GM23248 (cell line): Measurements from ENCODE around the gene IRF8. TPM values are rescaled to one million over a fixed set of nuclear protein-coding genes. Genes with fewer than 3 reads are reported as not detected.
"Not testable (repeated sequence)": the region's sequence is repeated elsewhere in the genome, so short reads cannot be mapped to it uniquely, and the experiment has no call there.

Source experiments
- DNase-seq: peaks from one replicate; pipeline ENCODE4 v3.0.0-alpha.2; 2015
- H2AFZ ChIP-seq: fragments of 200-600 bp; sonication (generic); 2 replicates; pipeline ENCODE4 v1.6.1; 2016; ENCODE audit warnings: antibody characterized with exemption
- H3F3A ChIP-seq: fragments of 200-600 bp; sonication (generic); 2 replicates; pipeline ENCODE4 v1.6.1; 2016; ENCODE audit warnings: mild to moderate bottlenecking, antibody characterized with exemption, mixed run types; ENCODE audit not compliant: insufficient read depth
- H3K27ac ChIP-seq: fragments of 200-600 bp; sonication (generic); 2 replicates; pipeline ENCODE4 v1.5.1; 2016; ENCODE audit warnings: mild to moderate bottlenecking
- H3K27me3 ChIP-seq: fragments of 200-600 bp; sonication (generic); replicated peaks from 2 replicates; pipeline ENCODE4 v1.6.1; 2016; ENCODE audit warnings: mild to moderate bottlenecking; ENCODE audit not compliant: insufficient read depth
- H3K36me3 ChIP-seq: fragments of 200-600 bp; sonication (generic); 2 replicates; pipeline ENCODE4 v1.6.1; 2016; ENCODE audit warnings: low read depth, mild to moderate bottlenecking
- H3K4me1 ChIP-seq: fragments of 200-600 bp; sonication (generic); 2 replicates; pipeline ENCODE4 v1.6.1; 2016; ENCODE audit warnings: mild to moderate bottlenecking; ENCODE audit not compliant: insufficient read depth
- H3K4me2 ChIP-seq: fragments of 200-600 bp; sonication (generic); one replicate; pipeline ENCODE4 v1.6.1; 2016; ENCODE audit warnings: mild to moderate bottlenecking; ENCODE audit not compliant: unreplicated experiment
- H3K4me3 ChIP-seq: fragments of 200-600 bp; sonication (generic); 2 replicates; pipeline ENCODE4 v1.5.1; 2016; ENCODE audit warnings: mild to moderate bottlenecking
- H3K79me2 ChIP-seq: fragments of 200-600 bp; sonication (generic); 2 replicates; pipeline ENCODE4 v1.6.1; 2016; ENCODE audit warnings: mild to moderate bottlenecking; ENCODE audit not compliant: insufficient read depth
- H3K9ac ChIP-seq: fragments of 200-600 bp; sonication (generic); 2 replicates; pipeline ENCODE4 v1.6.1; 2016; ENCODE audit warnings: mild to moderate bottlenecking
- H3K9me2 ChIP-seq: fragments of 200-600 bp; sonication (generic); 2 replicates; pipeline ENCODE4 v1.6.1; 2016; ENCODE audit warnings: mixed run types, mild to moderate bottlenecking, moderate library complexity; ENCODE audit not compliant: insufficient read depth
- H3K9me3 ChIP-seq: fragments of 200-600 bp; sonication (generic); one replicate; pipeline ENCODE4 v1.6.1; 2017; ENCODE audit warnings: low read depth
- H4K20me1 ChIP-seq: fragments of 200-600 bp; sonication (generic); 2 replicates; pipeline ENCODE4 v1.6.0; 2016; ENCODE audit not compliant: insufficient read depth
- EZH2 ChIP-seq: fragments of 200-600 bp; sonication (generic); IDR thresholded peaks from 2 replicates; pipeline ENCODE4 v1.6.1; 2018; ENCODE audit warnings: antibody characterized with exemption, mild to moderate bottlenecking; ENCODE audit not compliant: insufficient read depth, poor library complexity, severe bottlenecking
- EZH2phosphoT487 ChIP-seq: fragments of 200-600 bp; sonication (generic); IDR thresholded peaks from 2 replicates; pipeline ENCODE4 v1.6.1; 2018; ENCODE audit warnings: antibody characterized with exemption, moderate library complexity, mild to moderate bottlenecking, low read depth; ENCODE audit not compliant: insufficient read depth
- WGBS, 2 experiments: methylation state at CpG; one replicate each; pipeline ENCODE4 v1.1.6; 2015 to 2017; ENCODE audit warnings: low lambda C conversion rate in 2 of 2, low coverage in 1 of 2; ENCODE audit errors: missing lambda C conversion rate in 2 of 2; 5-methylcytosine and 5-hydroxymethylcytosine counted together
- in situ Hi-C: fragments of 300-500 bp; cut with MboI; formaldehyde crosslinking; loops from 2 replicates; pipeline ENCODE4 v1.15.0; 2020
- polyA plus RNA-seq: library from polyadenylated mRNA; unstranded; fragments of >200 nt; fragmentation: Nextera tagmentation; extraction: Ambion mirVana; gene quantifications from 2 replicates; pipeline ENCODE4 v1.2.1, GENCODE V29; 2016
- total RNA-seq: library from RNA; depleted of rRNA; stranded (reverse); fragments of >200 nt; shearing (Covaris generic); gene quantifications from 2 replicates; pipeline ENCODE4 v1.2.3, GENCODE V29; 2014

The IRF8 gene
- total and polyA plus RNA-seq, 2 experiments from 2014 or later: 0.31 TPM; not detected in 1

- no peaks in the 10 kb centered on the region for H3K4me1 ChIP-seq
- H2AFZ ChIP-seq: no peak overlapping the region
- WGBS, 2 experiments: 45 to 49% methylated on average over 12 of the region's 12 CpGs
- H3K36me3 ChIP-seq: no peaks in the 10 kb centered on the region
- DNase-seq: peak; percentile 17
- no peaks in the 10 kb centered on the region for H4K20me1 ChIP-seq
- no peak overlapping the region for H3K9ac ChIP-seq
- TF ChIP-seq EZH2: no peak
- no peak for TF ChIP-seq EZH2phosphoT487
- H3K27me3 ChIP-seq: peaks cover 61% of the 10 kb centered on the region
- in situ Hi-C loops: no loop called here
- H3K4me3 ChIP-seq: no peak overlapping the region
- H3F3A ChIP-seq: no peaks in the 10 kb centered on the region
- H3K27ac ChIP-seq: no peak overlapping the region
- H3K9me2 ChIP-seq: no peaks in the 10 kb centered on the region
- no peaks in the 10 kb centered on the region for H3K9me3 ChIP-seq
- no peak overlapping the region for H3K4me2 ChIP-seq
- no peaks in the 10 kb centered on the region for H3K79me2 ChIP-seq
These were observed 37.9 kb downstream of the IRF8 start for GRCh38 chr16:85936816-85937215.

DNA sequence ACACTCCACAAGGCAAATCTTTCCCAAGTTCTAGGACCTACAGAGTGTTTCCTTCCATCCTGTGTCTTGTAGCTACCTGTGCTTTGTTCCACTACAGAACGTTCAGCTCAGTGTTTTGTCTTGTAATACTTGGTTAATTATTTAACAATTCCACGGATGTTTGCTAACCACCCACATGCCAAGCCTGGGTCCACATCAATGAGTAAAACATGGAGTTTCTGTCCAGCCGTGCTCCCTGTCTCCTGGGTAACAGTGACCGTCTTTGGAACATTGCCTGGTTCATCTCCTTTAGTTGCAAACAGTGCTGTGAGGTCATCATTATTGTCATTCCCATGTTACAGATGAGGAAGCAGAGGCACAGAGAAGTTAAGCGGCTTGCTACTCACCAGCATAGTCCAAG is 41.3 kb downstream of the IRF8 start:
- no peak for TF ChIP-seq EZH2phosphoT487
- no peak for TF ChIP-seq EZH2

GRCh38 chr16:85941863-85942644 is 43.1 kb downstream of the IRF8 start:
- Histone ChIP-seq H3K27ac (no peak overlapping the region), H3K79me2 (no peaks in the 10 kb centered on the region), H4K20me1 (no peaks in the 10 kb centered on the region), H3K4me1 (no peaks in the 10 kb centered on the region), H3K27me3 (peaks cover 58% of the 10 kb centered on the region), H3K4me2 (no peak overlapping the region), H3F3A (no peaks in the 10 kb centered on the region), H3K9me3 (no peaks in the 10 kb centered on the region), H3K9me2 (no peaks in the 10 kb centered on the region), H3K9ac (no peak overlapping the region), H3K4me3 (no peak overlapping the region), H3K36me3 (no peaks in the 10 kb centered on the region), H2AFZ (no peak overlapping the region)
- DNase-seq: no peak
- 49 to 50% methylated on average over 14 of the region's 14 CpGs for WGBS, 2 experiments
- TF ChIP-seq EZH2 (no peak), EZH2phosphoT487 (no peak)
- in situ Hi-C loops: no loop called here

More for the DNA sequence above, 41.3 kb downstream of the IRF8 start:
- Histone ChIP-seq H3K9me3 (no peaks in the 10 kb centered on the region), H4K20me1 (no peaks in the 10 kb centered on the region), H2AFZ (no peak overlapping the region), H3K36me3 (no peaks in the 10 kb centered on the region), H3F3A (no peaks in the 10 kb centered on the region), H3K9ac (no peak overlapping the region), H3K4me3 (no peak overlapping the region), H3K27ac (no peak overlapping the region), H3K4me1 (no peaks in the 10 kb centered on the region), H3K79me2 (no peaks in the 10 kb centered on the region), H3K9me2 (no peaks in the 10 kb centered on the region), H3K27me3 (peaks cover 57% of the 10 kb centered on the region), H3K4me2 (no peak overlapping the region)
- no peak for DNase-seq
- 53 to 55% methylated on average over 5 of the region's 5 CpGs for WGBS, 2 experiments
- in situ Hi-C loops: no loop called here

DNA sequence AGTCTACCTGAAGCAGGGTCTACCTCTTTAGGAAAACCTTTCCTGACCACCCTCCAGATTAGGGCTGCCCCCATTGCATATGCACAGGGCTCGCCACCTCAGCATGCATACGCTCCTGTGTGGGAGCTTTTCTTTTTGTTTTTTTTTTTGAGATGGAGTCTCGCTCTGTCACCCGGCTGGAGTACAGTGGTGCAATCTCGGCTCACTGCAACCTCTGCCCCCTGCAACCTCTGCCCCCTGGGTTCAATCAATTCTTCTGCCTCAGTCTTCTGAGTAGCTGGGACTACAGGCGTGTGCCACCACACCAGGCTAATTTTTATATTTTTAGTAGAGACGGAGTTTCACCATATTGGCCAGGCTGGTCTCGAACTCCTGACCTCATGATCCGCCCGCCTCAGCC is 43.7 kb downstream of the IRF8 start:
- H3K36me3 ChIP-seq, H3K4me2 ChIP-seq, H3K79me2 ChIP-seq, H3K4me3 ChIP-seq, H4K20me1 ChIP-seq, H3K9ac ChIP-seq, H3K4me1 ChIP-seq, H3K27ac ChIP-seq, DNase-seq, in situ Hi-C loops, H3K9me3 ChIP-seq, H2AFZ ChIP-seq, H3K9me2 ChIP-seq, H3F3A ChIP-seq: not testable (repeated sequence)
- 58 to 65% methylated on average over 10 of the region's 10 CpGs for WGBS, 2 experiments
- peaks cover 59% of the 10 kb centered on the region for H3K27me3 ChIP-seq
